ENCODE results near the gene CLEC10A.
"Not testable (repeated sequence)": the region's sequence is repeated elsewhere in the genome, so short reads cannot be mapped to it uniquely, and the experiment has no call there.

The CLEC10A gene

GRCh38 chr17:7064261-7064660, 15.8 kb downstream of the CLEC10A start:
- Histone ChIP-seq H3K4me1 (ENCODE audit: control insufficient read depth, insufficient read depth, low read length) (peaks cover 22% of the 10 kb centered on the region), H3K9ac (ENCODE audit: low read depth, low read length) (no peak overlapping the region), H3K36me3 (ENCODE audit: insufficient read depth, low read length) (no peaks in the 10 kb centered on the region), H3K4me3 (ENCODE audit: low read length) (no peak overlapping the region), H3K9me3 (replicated peaks; ENCODE audit: low read length) (peaks cover 3% of the 10 kb centered on the region), H3K4me2 (ENCODE audit: low read length) (no peak overlapping the region), H3K27me3 (ENCODE audit: control insufficient read depth, insufficient read depth, low read length) (peaks cover 43% of the 10 kb centered on the region)

GRCh38 chr17:7063518-7064094, 16.4 kb downstream of the CLEC10A start:
- H3K4me1 ChIP-seq (ENCODE audit: control insufficient read depth, insufficient read depth, low read length) = peaks cover 22% of the 10 kb centered on the region
- no peak overlapping the region for H3K9ac ChIP-seq (ENCODE audit: low read depth, low read length)
- H3K4me3 ChIP-seq (ENCODE audit: low read length) = no peak overlapping the region
- peaks cover 3% of the 10 kb centered on the region for H3K9me3 ChIP-seq (replicated peaks; ENCODE audit: low read length)
- H3K27me3 ChIP-seq (ENCODE audit: control insufficient read depth, insufficient read depth, low read length) = peaks cover 38% of the 10 kb centered on the region
- H3K4me2 ChIP-seq (ENCODE audit: low read length) = no peak overlapping the region
- H3K36me3 ChIP-seq (ENCODE audit: insufficient read depth, low read length) = no peaks in the 10 kb centered on the region

GRCh38 chr17:7060165-7060891, 19.7 kb downstream of the CLEC10A start:
- H3K4me1 ChIP-seq (ENCODE audit: control insufficient read depth, insufficient read depth, low read length) = peaks cover 22% of the 10 kb centered on the region
- no peak overlapping the region for H3K9ac ChIP-seq (ENCODE audit: low read depth, low read length)
- H3K4me3 ChIP-seq (ENCODE audit: low read length) = no peak overlapping the region
- H3K9me3 ChIP-seq (replicated peaks; ENCODE audit: low read length) = no peaks in the 10 kb centered on the region
- peaks cover 22% of the 10 kb centered on the region for H3K27me3 ChIP-seq (ENCODE audit: control insufficient read depth, insufficient read depth, low read length)
- peak overlapping the region; percentile 58 for H3K4me2 ChIP-seq (ENCODE audit: low read length)
- H3K36me3 ChIP-seq (ENCODE audit: insufficient read depth, low read length) = no peaks in the 10 kb centered on the region

GRCh38 chr17:7058831-7059447, 21.1 kb downstream of the CLEC10A start:
- Histone ChIP-seq H3K27me3 (ENCODE audit: control insufficient read depth, insufficient read depth, low read length) (peaks cover 16% of the 10 kb centered on the region), H3K4me2 (ENCODE audit: low read length) (no peak overlapping the region), H3K9me3 (replicated peaks; ENCODE audit: low read length) (no peaks in the 10 kb centered on the region), H3K9ac (ENCODE audit: low read depth, low read length) (no peak overlapping the region), H3K4me1 (ENCODE audit: control insufficient read depth, insufficient read depth, low read length) (peaks cover 18% of the 10 kb centered on the region), H3K4me3 (ENCODE audit: low read length) (no peak overlapping the region), H3K36me3 (ENCODE audit: insufficient read depth, low read length) (no peaks in the 10 kb centered on the region)

GRCh38 chr17:7056386-7056785, 23.7 kb downstream of the CLEC10A start:
- Histone ChIP-seq H3K36me3 (ENCODE audit: insufficient read depth, low read length) (no peaks in the 10 kb centered on the region), H3K9me3 (replicated peaks; ENCODE audit: low read length) (no peaks in the 10 kb centered on the region), H3K9ac (ENCODE audit: low read depth, low read length) (no peak overlapping the region), H3K4me2 (ENCODE audit: low read length) (no peak overlapping the region), H3K27me3 (ENCODE audit: control insufficient read depth, insufficient read depth, low read length) (peaks cover 19% of the 10 kb centered on the region), H3K4me3 (ENCODE audit: low read length) (no peak overlapping the region), H3K4me1 (ENCODE audit: control insufficient read depth, insufficient read depth, low read length) (peaks cover 14% of the 10 kb centered on the region)

- not testable (repeated sequence) for H3K9ac ChIP-seq (ENCODE audit: low read depth, low read length); H3K4me2 ChIP-seq (ENCODE audit: low read length); H3K9me3 ChIP-seq (replicated peaks; ENCODE audit: low read length); H3K4me1 ChIP-seq (ENCODE audit: control insufficient read depth, insufficient read depth, low read length); H3K4me3 ChIP-seq (ENCODE audit: low read length); H3K36me3 ChIP-seq (ENCODE audit: insufficient read depth, low read length)
- peaks cover 30% of the 10 kb centered on the region for H3K27me3 ChIP-seq (ENCODE audit: control insufficient read depth, insufficient read depth, low read length)
Measured at GRCh38 chr17:7050583-7050982, 29.5 kb downstream of the CLEC10A start.

- no peaks in the 10 kb centered on the region for H3K9me3 ChIP-seq (replicated peaks; ENCODE audit: low read length)
- no peaks in the 10 kb centered on the region for H3K36me3 ChIP-seq (ENCODE audit: insufficient read depth, low read length)
- H3K9ac ChIP-seq (ENCODE audit: low read depth, low read length) = no peak overlapping the region
- H3K4me1 ChIP-seq (ENCODE audit: control insufficient read depth, insufficient read depth, low read length) = peaks cover under 1% of the 10 kb centered on the region
- H3K27me3 ChIP-seq (ENCODE audit: control insufficient read depth, insufficient read depth, low read length) = peaks cover 29% of the 10 kb centered on the region
- H3K4me2 ChIP-seq (ENCODE audit: low read length) = no peak overlapping the region
- no peak overlapping the region for H3K4me3 ChIP-seq (ENCODE audit: low read length)
Measured at GRCh38 chr17:7048968-7049367, 31.1 kb downstream of the CLEC10A start.

- Histone ChIP-seq H3K36me3 (ENCODE audit: insufficient read depth, low read length) (no peaks in the 10 kb centered on the region), H3K4me1 (ENCODE audit: control insufficient read depth, insufficient read depth, low read length) (peaks cover 13% of the 10 kb centered on the region), H3K27me3 (ENCODE audit: control insufficient read depth, insufficient read depth, low read length) (peaks cover 33% of the 10 kb centered on the region), H3K4me2 (ENCODE audit: low read length) (no peak overlapping the region), H3K9me3 (replicated peaks; ENCODE audit: low read length) (no peaks in the 10 kb centered on the region), H3K4me3 (ENCODE audit: low read length) (no peak overlapping the region), H3K9ac (ENCODE audit: low read depth, low read length) (no peak overlapping the region)
Measured at GRCh38 chr17:7047566-7047965, 32.5 kb downstream of the CLEC10A start.

GRCh38 chr17:7046725-7047397, 33.2 kb downstream of the CLEC10A start:
- not testable (repeated sequence) for H3K9me3 ChIP-seq (replicated peaks; ENCODE audit: low read length); H3K9ac ChIP-seq (ENCODE audit: low read depth, low read length); H3K36me3 ChIP-seq (ENCODE audit: insufficient read depth, low read length); H3K4me3 ChIP-seq (ENCODE audit: low read length)
- peak overlapping the region; percentile 31 for H3K4me2 ChIP-seq (ENCODE audit: low read length)
- H3K4me1 ChIP-seq (ENCODE audit: control insufficient read depth, insufficient read depth, low read length) = peaks cover 13% of the 10 kb centered on the region
- H3K27me3 ChIP-seq (ENCODE audit: control insufficient read depth, insufficient read depth, low read length) = peaks cover 33% of the 10 kb centered on the region

- H3K4me1 ChIP-seq (ENCODE audit: control insufficient read depth, insufficient read depth, low read length) = peaks cover 13% of the 10 kb centered on the region
- H3K9me3 ChIP-seq (replicated peaks; ENCODE audit: low read length) = no peaks in the 10 kb centered on the region
- no peaks in the 10 kb centered on the region for H3K36me3 ChIP-seq (ENCODE audit: insufficient read depth, low read length)
- H3K9ac ChIP-seq (ENCODE audit: low read depth, low read length) = no peak overlapping the region
- H3K4me2 ChIP-seq (ENCODE audit: low read length) = peak overlapping the region; percentile 43
- no peak overlapping the region for H3K4me3 ChIP-seq (ENCODE audit: low read length)
- peaks cover 33% of the 10 kb centered on the region for H3K27me3 ChIP-seq (ENCODE audit: control insufficient read depth, insufficient read depth, low read length)
Measured at GRCh38 chr17:7046127-7046724, 33.8 kb downstream of the CLEC10A start.

GRCh38 chr17:7045492-7046126, 34.4 kb downstream of the CLEC10A start:
- H3K27me3 ChIP-seq (ENCODE audit: control insufficient read depth, insufficient read depth, low read length) = peaks cover 29% of the 10 kb centered on the region
- peaks cover 13% of the 10 kb centered on the region for H3K4me1 ChIP-seq (ENCODE audit: control insufficient read depth, insufficient read depth, low read length)
- H3K9ac ChIP-seq (ENCODE audit: low read depth, low read length) = no peak overlapping the region
- no peaks in the 10 kb centered on the region for H3K36me3 ChIP-seq (ENCODE audit: insufficient read depth, low read length)
- H3K9me3 ChIP-seq (replicated peaks; ENCODE audit: low read length) = no peaks in the 10 kb centered on the region
- H3K4me3 ChIP-seq (ENCODE audit: low read length) = no peak overlapping the region
- peak overlapping the region; percentile 43 for H3K4me2 ChIP-seq (ENCODE audit: low read length)
